ENCODE results near the gene CD2. TPM values are rescaled to one million over a fixed set of nuclear protein-coding genes. Genes with fewer than 3 reads are reported as not detected.
"Not testable (repeated sequence)": the region's sequence is repeated elsewhere in the genome, so short reads cannot be mapped to it uniquely, and the experiment has no call there.

CD2 gene
- total RNA-seq, 1 experiment from 2014 or later = not detected

DNA sequence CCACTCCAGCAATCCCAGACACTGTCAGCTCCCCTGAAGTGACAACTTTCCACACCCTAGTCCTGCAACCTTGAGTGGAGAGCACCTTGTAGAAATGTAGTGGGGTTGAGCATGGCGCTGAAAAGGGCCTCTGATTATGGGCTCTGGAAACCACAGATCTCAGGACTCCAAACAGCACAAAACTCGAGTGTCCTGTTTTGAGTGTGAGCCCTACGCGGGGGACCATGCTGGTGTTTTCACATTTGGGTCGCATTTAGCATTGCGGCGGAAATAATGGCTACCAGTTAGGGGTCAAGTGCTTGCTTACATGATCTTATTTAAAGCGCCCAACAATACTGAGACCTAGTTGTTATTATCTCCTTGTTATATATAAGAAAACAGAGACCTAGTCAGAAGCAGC is 1.9 kb downstream of the CD2 start:
- DNase-seq (ENCODE audit: extremely low read depth, low read depth) = not testable (repeated sequence)

- DNase-seq (ENCODE audit: extremely low read depth, low read depth) = not testable (repeated sequence)
Measured at GRCh38 chr1:116758456-116758815, 4.2 kb downstream of the CD2 start.

DNA sequence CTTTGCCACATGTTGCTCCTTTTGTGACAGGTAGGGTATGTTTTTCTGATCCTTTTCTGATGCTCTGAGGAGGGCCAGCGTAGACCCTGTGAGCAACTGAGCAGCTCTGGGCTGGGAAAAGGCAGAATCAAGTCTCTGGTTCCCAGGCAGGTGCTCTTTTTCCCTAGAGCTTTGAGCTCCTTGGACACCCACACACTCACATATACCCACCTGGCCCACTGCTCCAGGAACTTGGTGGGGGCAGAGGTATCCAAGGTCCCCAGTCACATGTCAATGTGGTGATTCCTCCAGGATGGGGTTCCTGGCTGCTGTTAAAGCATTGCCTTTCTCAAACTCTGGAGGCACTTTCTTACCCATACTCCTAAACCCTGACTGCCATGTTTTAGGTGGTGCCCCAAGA is 5.4 kb downstream of the CD2 start:
- DNase-seq (ENCODE audit: extremely low read depth, low read depth) = no peak

DNA sequence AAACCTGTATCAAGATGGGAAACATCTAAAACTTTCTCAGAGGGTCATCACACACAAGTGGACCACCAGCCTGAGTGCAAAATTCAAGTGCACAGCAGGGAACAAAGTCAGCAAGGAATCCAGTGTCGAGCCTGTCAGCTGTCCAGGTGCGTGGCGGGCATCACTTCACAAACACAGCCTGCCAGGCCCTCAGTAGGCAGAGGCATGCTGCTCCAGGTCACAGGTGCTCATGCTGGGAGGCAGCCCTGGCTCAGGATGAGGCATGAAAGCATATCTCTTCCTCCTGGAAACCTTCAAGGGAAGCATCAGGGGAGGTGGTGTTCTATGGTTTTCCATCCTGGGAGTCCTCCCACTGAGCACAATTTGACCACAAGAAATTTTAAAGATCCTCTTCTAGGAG is 6.3 kb downstream of the CD2 start:
- no peak for DNase-seq (ENCODE audit: extremely low read depth, low read depth)

- no peak for DNase-seq (ENCODE audit: extremely low read depth, low read depth)
Measured at GRCh38 chr1:116760996-116761665, 6.9 kb downstream of the CD2 start.

GRCh38 chr1:116762281-116762680 is 8.1 kb downstream of the CD2 start:
- no peak for DNase-seq (ENCODE audit: extremely low read depth, low read depth)

GRCh38 chr1:116762781-116763115 is 8.5 kb downstream of the CD2 start:
- DNase-seq (ENCODE audit: extremely low read depth, low read depth) = no peak

GRCh38 chr1:116763116-116763786 is 9.0 kb downstream of the CD2 start:
- DNase-seq (ENCODE audit: extremely low read depth, low read depth) = no peak

- no peak for DNase-seq (ENCODE audit: extremely low read depth, low read depth)
Measured at GRCh38 chr1:116763787-116764465, 9.7 kb downstream of the CD2 start.

- DNase-seq (ENCODE audit: extremely low read depth, low read depth) = no peak
Measured at GRCh38 chr1:116764466-116764898, 10.3 kb downstream of the CD2 start.

GRCh38 chr1:116764906-116765862 is 11.0 kb downstream of the CD2 start:
- no peak for DNase-seq (ENCODE audit: extremely low read depth, low read depth)

DNA sequence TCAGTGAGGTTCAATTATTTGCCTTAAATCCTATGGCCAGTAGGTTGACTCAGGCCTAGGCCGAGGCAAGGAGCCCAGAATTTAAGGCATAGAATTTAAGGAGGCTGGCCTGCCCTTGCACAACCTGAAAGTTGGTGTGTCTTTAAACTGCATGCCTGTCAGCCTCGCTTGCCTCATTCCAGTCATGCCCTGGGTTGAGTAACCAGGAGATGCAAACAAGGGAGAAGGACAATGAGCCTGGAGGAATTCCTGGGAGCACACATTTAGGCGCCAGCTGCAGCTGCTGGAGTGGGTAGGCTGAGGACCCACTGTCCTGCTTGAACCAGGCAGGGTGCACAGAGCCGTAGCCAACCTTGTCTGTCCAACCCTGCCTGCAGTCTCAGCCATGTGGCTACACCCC is 11.7 kb downstream of the CD2 start:
- no peak for DNase-seq (ENCODE audit: extremely low read depth, low read depth)

GRCh38 chr1:116766616-116767469 is 12.6 kb downstream of the CD2 start:
- no peak for DNase-seq (ENCODE audit: extremely low read depth, low read depth)

GRCh38 chr1:116767782-116768382 is 13.7 kb downstream of the CD2 start:
- DNase-seq (ENCODE audit: extremely low read depth, low read depth) = no peak

- no peak for DNase-seq (ENCODE audit: extremely low read depth, low read depth)
Measured at GRCh38 chr1:116768416-116769103, 14.3 kb downstream of the CD2 start.

- DNase-seq (ENCODE audit: extremely low read depth, low read depth) = no peak
Measured at GRCh38 chr1:116769104-116769452, 14.8 kb downstream of the CD2 start.

GRCh38 chr1:116769561-116769977 is 15.3 kb downstream of the CD2 start:
- DNase-seq (ENCODE audit: extremely low read depth, low read depth) = no peak

DNA sequence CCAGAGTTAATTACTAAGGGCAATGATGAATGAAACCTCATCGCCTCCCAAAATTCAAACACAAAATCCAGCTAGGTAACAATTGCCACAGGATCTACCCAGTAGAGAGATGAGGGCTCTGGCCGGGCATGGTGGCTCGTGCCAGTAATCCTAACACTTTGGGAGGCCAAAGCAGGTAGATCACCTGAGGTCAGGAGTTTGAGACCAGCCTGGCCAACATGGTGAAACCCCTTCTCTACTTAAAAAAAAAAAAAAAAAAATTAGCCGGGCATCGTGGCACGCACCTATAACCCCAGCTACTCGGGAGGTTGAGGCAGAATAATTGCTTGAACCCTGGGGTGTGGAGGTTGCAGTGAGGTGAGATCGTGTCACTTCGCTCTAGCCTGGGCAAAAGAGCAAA is 15.8 kb downstream of the CD2 start:
- DNase-seq (ENCODE audit: extremely low read depth, low read depth) = no peak

GRCh38 chr1:116770625-116771024 is 16.4 kb downstream of the CD2 start:
- no peak for DNase-seq (ENCODE audit: extremely low read depth, low read depth)

Measured in NCI-H460 (cell line).